GM18858 (cell line): ENCODE results near the gene TTC17.

ENCODE experiments used
- ATAC-seq: cut with Tn5 transposase; IDR thresholded peaks from one replicate; pipeline ENCODE4 v1.9.1; 2021; ENCODE audit not compliant: unreplicated experiment

TTC17 gene

GRCh38 chr11:43521471-43521870, 162.8 kb downstream of the TTC17 start:
- ATAC-seq, result no peak

GRCh38 chr11:43523632-43524031, 164.9 kb downstream of the TTC17 start:
- ATAC-seq, result peak; percentile 80

- ATAC-seq, result no peak
These were observed 173.3 kb downstream of the TTC17 start for GRCh38 chr11:43532041-43532440.

- no peak for ATAC-seq
These were observed 179.3 kb downstream of the TTC17 start for GRCh38 chr11:43537833-43538615.

GRCh38 chr11:43541993-43542392, 183.3 kb downstream of the TTC17 start:
- no peak for ATAC-seq

- no peak for ATAC-seq
These were observed 184.3 kb downstream of the TTC17 start for GRCh38 chr11:43542750-43543712.
